ENCODE results near the gene LRRC7.

The LRRC7 gene

GRCh38 chr1:69567652-69568420 is at the start of gene LRRC7:
LRRC7 (plus strand) TSS chr1:69567922; CDS start chr1:69568640, 718 bp downstream.
- peak; percentile 86 for DNase-seq

- no peak for DNase-seq
Observed at GRCh38 chr1:69519006-69519405, 48.7 kb upstream of the LRRC7 start.

GRCh38 chr1:69520326-69520725 is 47.4 kb upstream of the LRRC7 start:
- DNase-seq, result no peak

GRCh38 chr1:69523032-69523431 is 44.7 kb upstream of the LRRC7 start:
- no peak for DNase-seq

GRCh38 chr1:69523461-69523860 is 44.3 kb upstream of the LRRC7 start:
- no peak for DNase-seq

GRCh38 chr1:69524015-69524414 is 43.7 kb upstream of the LRRC7 start:
- no peak for DNase-seq

- DNase-seq, result no peak
Observed at GRCh38 chr1:69527273-69527672, 40.4 kb upstream of the LRRC7 start.

GRCh38 chr1:69528376-69528775 is 39.3 kb upstream of the LRRC7 start:
- DNase-seq, result no peak

GRCh38 chr1:69533343-69533742 is 34.4 kb upstream of the LRRC7 start:
- DNase-seq, result no peak

GRCh38 chr1:69534829-69535228 is 32.9 kb upstream of the LRRC7 start:
- no peak for DNase-seq

- no peak for DNase-seq
Observed at GRCh38 chr1:69535490-69535889, 32.2 kb upstream of the LRRC7 start.

GRCh38 chr1:69540052-69540451 is 27.7 kb upstream of the LRRC7 start:
- no peak for DNase-seq

GRCh38 chr1:69551476-69552324 is 16.0 kb upstream of the LRRC7 start:
- no peak for DNase-seq

GRCh38 chr1:69553726-69554125 is 14.0 kb upstream of the LRRC7 start:
- no peak for DNase-seq

GRCh38 chr1:69568421-69569174 is 876 bp downstream of the LRRC7 start:
- peak; percentile 26 for DNase-seq

- DNase-seq, result no peak
Observed at GRCh38 chr1:69569175-69569541, 1.4 kb downstream of the LRRC7 start.

- peak; percentile 77 for DNase-seq
Observed at GRCh38 chr1:69569576-69570328, 2.0 kb downstream of the LRRC7 start.

GRCh38 chr1:69570356-69570755 is 2.6 kb downstream of the LRRC7 start:
- peak; percentile 37 for DNase-seq

- DNase-seq, result no peak
Observed at GRCh38 chr1:69572921-69573320, 5.2 kb downstream of the LRRC7 start.

- DNase-seq, result no peak
Observed at GRCh38 chr1:69573911-69574310, 6.2 kb downstream of the LRRC7 start.

GRCh38 chr1:69585666-69586065 is 17.9 kb downstream of the LRRC7 start:
- DNase-seq, result no peak

GRCh38 chr1:69587391-69587790 is 19.7 kb downstream of the LRRC7 start:
- no peak for DNase-seq

- no peak for DNase-seq
Observed at GRCh38 chr1:69589799-69590198, 22.1 kb downstream of the LRRC7 start.

Data from NCI-H2227 treated with DMSO at 0.1 percent for 48 hours (cell line).